ENCODE results near the gene RPS6KA4. TPM values are rescaled to one million over a fixed set of nuclear protein-coding genes. Genes with fewer than 3 reads are reported as not detected.

Gene RPS6KA4
- total and polyA plus RNA-seq, 2 of the 13 experiments (the other 11 are each of a cell fraction or from before 2014, with no cell fraction given) = 8.9 to 14.2 TPM

- TF ChIP-seq, protein P1, sequence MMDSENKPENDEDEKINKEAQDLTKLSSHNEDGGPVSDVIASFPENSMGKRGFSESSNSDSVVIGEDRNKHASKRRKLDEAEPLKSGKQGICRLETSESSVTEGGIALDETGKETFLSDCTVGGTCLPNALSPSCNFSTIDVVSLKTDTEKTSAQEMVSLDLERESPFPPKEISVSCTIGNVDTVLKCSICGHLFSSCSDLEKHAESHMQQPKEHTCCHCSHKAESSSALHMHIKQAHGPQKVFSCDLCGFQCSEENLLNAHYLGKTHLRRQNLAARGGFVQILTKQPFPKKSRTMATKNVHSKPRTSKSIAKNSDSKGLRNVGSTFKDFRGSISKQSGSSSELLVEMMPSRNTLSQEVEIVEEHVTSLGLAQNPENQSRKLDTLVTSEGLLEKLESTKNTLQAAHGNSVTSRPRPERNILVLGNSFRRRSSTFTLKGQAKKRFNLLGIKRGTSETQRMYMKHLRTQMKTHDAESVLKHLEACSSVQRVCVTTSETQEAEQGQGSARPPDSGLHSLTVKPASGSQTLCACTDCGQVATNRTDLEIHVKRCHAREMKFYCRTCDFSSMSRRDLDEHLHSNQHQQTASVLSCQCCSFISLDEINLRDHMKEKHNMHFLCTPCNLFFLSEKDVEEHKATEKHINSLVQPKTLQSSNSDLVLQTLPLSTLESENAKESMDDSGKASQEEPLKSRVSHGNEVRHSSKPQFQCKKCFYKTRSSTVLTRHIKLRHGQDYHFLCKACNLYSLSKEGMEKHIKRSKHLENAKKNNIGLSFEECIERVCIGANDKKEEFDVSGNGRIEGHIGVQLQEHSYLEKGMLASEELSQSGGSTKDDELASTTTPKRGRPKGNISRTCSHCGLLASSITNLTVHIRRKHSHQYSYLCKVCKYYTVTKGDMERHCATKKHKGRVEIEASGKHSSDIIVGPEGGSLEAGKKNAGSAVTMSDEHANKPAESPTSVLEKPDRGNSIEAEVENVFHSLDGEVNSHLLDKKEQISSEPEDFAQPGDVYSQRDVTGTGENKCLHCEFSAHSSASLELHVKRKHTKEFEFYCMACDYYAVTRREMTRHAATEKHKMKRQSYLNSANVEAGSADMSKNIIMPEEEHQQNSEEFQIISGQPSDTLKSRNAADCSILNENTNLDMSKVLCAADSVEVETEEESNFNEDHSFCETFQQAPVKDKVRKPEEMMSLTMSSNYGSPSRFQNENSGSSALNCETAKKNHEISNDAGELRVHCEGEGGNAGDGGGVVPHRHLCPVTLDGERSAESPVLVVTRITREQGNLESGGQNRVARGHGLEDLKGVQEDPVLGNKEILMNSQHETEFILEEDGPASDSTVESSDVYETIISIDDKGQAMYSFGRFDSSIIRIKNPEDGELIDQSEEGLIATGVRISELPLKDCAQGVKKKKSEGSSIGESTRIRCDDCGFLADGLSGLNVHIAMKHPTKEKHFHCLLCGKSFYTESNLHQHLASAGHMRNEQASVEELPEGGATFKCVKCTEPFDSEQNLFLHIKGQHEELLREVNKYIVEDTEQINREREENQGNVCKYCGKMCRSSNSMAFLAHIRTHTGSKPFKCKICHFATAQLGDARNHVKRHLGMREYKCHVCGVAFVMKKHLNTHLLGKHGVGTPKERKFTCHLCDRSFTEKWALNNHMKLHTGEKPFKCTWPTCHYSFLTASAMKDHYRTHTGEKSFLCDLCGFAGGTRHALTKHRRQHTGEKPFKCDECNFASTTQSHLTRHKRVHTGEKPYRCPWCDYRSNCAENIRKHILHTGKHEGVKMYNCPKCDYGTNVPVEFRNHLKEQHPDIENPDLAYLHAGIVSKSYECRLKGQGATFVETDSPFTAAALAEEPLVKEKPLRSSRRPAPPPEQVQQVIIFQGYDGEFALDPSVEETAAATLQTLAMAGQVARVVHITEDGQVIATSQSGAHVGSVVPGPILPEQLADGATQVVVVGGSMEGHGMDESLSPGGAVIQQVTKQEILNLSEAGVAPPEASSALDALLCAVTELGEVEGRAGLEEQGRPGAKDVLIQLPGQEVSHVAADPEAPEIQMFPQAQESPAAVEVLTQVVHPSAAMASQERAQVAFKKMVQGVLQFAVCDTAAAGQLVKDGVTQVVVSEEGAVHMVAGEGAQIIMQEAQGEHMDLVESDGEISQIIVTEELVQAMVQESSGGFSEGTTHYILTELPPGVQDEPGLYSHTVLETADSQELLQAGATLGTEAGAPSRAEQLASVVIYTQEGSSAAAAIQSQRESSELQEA (CRISPR knock-in tag; IDR thresholded peaks at IDR 0.05; ENCODE audit: not compliant biosample characterization) = peak; percentile 48
- TF ChIP-seq ZBTB38 (CRISPR knock-in tag; IDR thresholded peaks at IDR 0.05) = no peak; the same call in 1 of the 2 replicates
- 0 out of 2 replicates have a peak, but pooled peaks have one; percentile 11 for TF ChIP-seq SMAD3 (CRISPR knock-in tag; IDR thresholded peaks at IDR 0.05)
- no peak for TF ChIP-seq MED8 (CRISPR knock-in tag; IDR thresholded peaks at IDR 0.05; ENCODE audit: insufficient replicate concordance)
- TF ChIP-seq ARNTL (CRISPR knock-in tag; IDR thresholded peaks at IDR 0.05) = no peak
- TF ChIP-seq EEA1 (CRISPR knock-in tag; IDR thresholded peaks at IDR 0.05; ENCODE audit: borderline replicate concordance) = no peak
- TF ChIP-seq NONO (IDR thresholded peaks at IDR 0.05) = no peak
- peak; percentile 15; the same call in 1 of the 2 replicates for TF ChIP-seq NONO (CRISPR knock-in tag; conservative IDR thresholded peaks at IDR 0.05)
- peak; percentile 46 for TF ChIP-seq KDM5B (CRISPR knock-in tag; IDR thresholded peaks at IDR 0.05; ENCODE audit: borderline replicate concordance)
- peak; percentile 81; the same call in 1 of the 2 replicates for TF ChIP-seq ZNF138 (CRISPR knock-in tag; IDR thresholded peaks at IDR 0.05; ENCODE audit: low read depth)
- TF ChIP-seq CCAR2 (optimal IDR thresholded peaks at IDR 0.05; ENCODE audit: low read depth, low read length) = no peak
- TF ChIP-seq, protein P2, sequence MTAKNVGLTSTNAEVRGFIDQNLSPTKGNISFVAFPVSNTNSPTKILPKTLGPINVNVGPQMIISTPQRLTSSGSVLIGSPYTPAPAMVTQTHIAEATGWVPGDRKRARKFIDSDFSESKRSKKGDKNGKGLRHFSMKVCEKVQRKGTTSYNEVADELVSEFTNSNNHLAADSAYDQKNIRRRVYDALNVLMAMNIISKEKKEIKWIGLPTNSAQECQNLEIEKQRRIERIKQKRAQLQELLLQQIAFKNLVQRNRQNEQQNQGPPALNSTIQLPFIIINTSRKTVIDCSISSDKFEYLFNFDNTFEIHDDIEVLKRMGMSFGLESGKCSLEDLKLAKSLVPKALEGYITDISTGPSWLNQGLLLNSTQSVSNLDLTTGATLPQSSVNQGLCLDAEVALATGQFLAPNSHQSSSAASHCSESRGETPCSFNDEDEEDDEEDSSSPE (CRISPR knock-in tag; IDR thresholded peaks at IDR 0.05) = peak; percentile 50
- 0 out of 2 replicates have a peak, but pooled peaks have one; percentile 83 for TF ChIP-seq ZNF572 (CRISPR knock-in tag; IDR thresholded peaks at IDR 0.05)
- no peak for TF ChIP-seq ZNF784 (CRISPR knock-in tag; IDR thresholded peaks at IDR 0.05; ENCODE audit: borderline replicate concordance)
- peak; percentile 92 for TF ChIP-seq BRD4 (CRISPR knock-in tag; IDR thresholded peaks at IDR 0.05)
- 0 out of 2 replicates have a peak, but pooled peaks have one; percentile 24 for TF ChIP-seq NKX3-1 (CRISPR knock-in tag; IDR thresholded peaks at IDR 0.05)
- TF ChIP-seq NR0B2 (CRISPR knock-in tag; IDR thresholded peaks at IDR 0.05) = no peak
- peak; percentile 69; the same call in 1 of the 2 replicates for TF ChIP-seq KMT2A (CRISPR knock-in tag; IDR thresholded peaks at IDR 0.05)
These were observed 40.8 kb upstream of the RPS6KA4 start, which contains the start of gene PRDX5 (continued) for GRCh38 chr11:64317961-64318765.
